Body of pancreas (tissue), 4 donors: ENCODE data around the gene ACER1. TPM values are rescaled to one million over a fixed set of nuclear protein-coding genes. Genes with fewer than 3 reads are reported as not detected.
"Not testable (repeated sequence)": the region's sequence is repeated elsewhere in the genome, so short reads cannot be mapped to it uniquely, and the experiment has no call there.

Experiments used
- ATAC-seq: fragments of 150-250 bp; one replicate; pipeline ENCODE4 v1.9.1; 2016
- DNase-seq, 4 donors: peaks; one replicate each; pipeline ENCODE4 v3.0.0-alpha.2; 2019
- H3K27ac ChIP-seq, 4 donors: fragments of 200-600 bp; sonication (generic); 1 replicate in 3 of 4; 2 replicates in 1 of 4; pipeline versions ENCODE4 v1.5.1 to v1.6.1; 2016 to 2019; ENCODE audit warnings: mild to moderate bottlenecking in 1 of 4, mixed read lengths in 1 of 4, moderate library complexity in 1 of 4
- H3K27me3 ChIP-seq, 2 donors: fragments of 200-600 bp; sonication (generic); one replicate each; pipeline ENCODE4 v1.6.0; 2016; ENCODE audit warnings: mild to moderate bottlenecking in 1 of 2
- H3K36me3 ChIP-seq, 2 donors: fragments of 200-600 bp; sonication (generic); replicated peaks in 1 of 2; 2 replicates each; pipeline ENCODE4 v1.5.1; 2016; ENCODE audit warnings: low read depth in 2 of 2; ENCODE audit not compliant: insufficient read depth in 1 of 2
- H3K4me1 ChIP-seq: fragments of 200-600 bp; sonication (generic); one replicate; pipeline ENCODE4 v1.6.0; 2016
- H3K4me3 ChIP-seq, 2 donors: fragments of 200-600 bp; sonication (generic); 1 replicate in 1 of 2; 2 replicates in 1 of 2; pipeline ENCODE4 v1.5.1; 2016 to 2019
- H3K9me3 ChIP-seq, 3 donors: fragments of 200-600 bp; sonication (generic); 1 replicate in 2 of 3; 2 replicates in 1 of 3; pipeline ENCODE4 v1.5.1; 2016
- POLR2A ChIP-seq, 3 donors: fragments of 450-650 bp; IDR thresholded peaks; one replicate each; pipeline ENCODE4 v1.6.1; 2016; ENCODE audit warnings: antibody characterized with exemption in 3 of 3, mild to moderate bottlenecking in 2 of 3
- WGBS, 2 donors: methylation state at CpG; one replicate each; pipeline ENCODE4 v1.1.5; 2017; 5-methylcytosine and 5-hydroxymethylcytosine counted together
- intact Hi-C: fragments of 100-400 bp; cut with DNase I; formaldehyde crosslinking; loops from one replicate; pipeline ENCODE4 v1.15.1; 2023
- total RNA-seq, 2 donors: library from RNA; depleted of rRNA; stranded (reverse); fragments of >200 nt; gene quantifications; one replicate each; pipeline ENCODE4 v1.1.0, GENCODE V29; 2016
- TF ChIP-seq, protein P1 (sequence below), 7 experiments: fragments of 450-650 bp in 4 of 7; fragments of 200-600 bp in 3 of 7; sonication (generic) in 3 of 7; IDR thresholded peaks; one replicate each; pipeline ENCODE4 v1.5.1; 2016 to 2019; ENCODE audit warnings: antibody characterized with exemption in 7 of 7

ACER1 gene
- total RNA-seq, 2 donors from 2014 or later: not detected

DNA sequence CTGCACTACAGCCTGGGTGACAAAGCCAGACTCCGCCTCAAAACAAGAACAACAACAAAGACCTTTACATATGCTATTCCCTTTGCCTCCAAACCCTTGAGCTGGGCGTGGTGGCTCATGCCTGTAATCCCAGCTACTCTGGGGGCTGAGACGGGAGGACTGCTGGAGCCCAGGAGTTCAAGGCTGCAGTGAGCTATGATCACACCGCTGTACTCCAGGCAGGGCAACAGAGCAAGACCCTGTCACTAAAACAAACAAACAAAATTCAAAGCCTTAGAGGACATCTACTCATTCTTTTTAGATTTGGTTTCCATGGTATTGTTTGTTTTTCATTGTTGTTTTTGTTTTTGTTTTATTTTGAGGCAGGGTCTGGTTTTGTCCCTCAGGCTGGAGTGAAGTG lies 7.8 kb downstream of the ACER1 start:
- 78 to 82% methylated on average over 4 of the region's 4 CpGs for WGBS, 2 donors

DNA sequence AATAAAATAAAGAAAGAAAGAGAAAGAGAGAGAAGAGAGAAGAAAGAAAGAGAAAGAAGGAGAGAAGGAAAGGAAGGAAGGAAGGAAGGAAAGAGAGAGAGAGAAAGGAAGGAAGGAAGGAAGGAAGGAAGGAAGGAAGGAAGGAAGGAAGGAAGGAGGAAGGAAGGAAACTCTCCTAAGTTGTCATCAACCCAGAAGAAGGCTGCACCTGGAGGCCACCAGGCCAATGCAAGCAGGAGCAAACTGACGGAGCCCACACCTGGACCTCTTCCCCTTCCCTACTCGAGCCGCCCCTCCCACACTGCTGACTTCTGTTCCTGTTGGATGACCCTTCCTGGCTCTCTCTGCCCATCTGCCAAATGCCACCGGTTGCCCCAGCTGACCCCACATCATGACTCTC lies 8.7 kb downstream of the ACER1 start:
- 64 to 65% methylated on average over 4 of the region's 4 CpGs for WGBS, 2 donors
- Histone ChIP-seq H3K36me3 (no peaks in the 10 kb centered on the region), H3K4me3 (no peak overlapping the region), H3K4me1 (no peaks in the 10 kb centered on the region), H3K9me3 (no peaks in the 10 kb centered on the region), H3K27me3 (no peaks in the 10 kb centered on the region), H3K27ac (no peak overlapping the region)
- intact Hi-C loops: no loop called here
- ATAC-seq: no peak
- TF ChIP-seq POLR2A (IDR thresholded peaks at IDR 0.05): no peak
- TF ChIP-seq, protein P1, sequence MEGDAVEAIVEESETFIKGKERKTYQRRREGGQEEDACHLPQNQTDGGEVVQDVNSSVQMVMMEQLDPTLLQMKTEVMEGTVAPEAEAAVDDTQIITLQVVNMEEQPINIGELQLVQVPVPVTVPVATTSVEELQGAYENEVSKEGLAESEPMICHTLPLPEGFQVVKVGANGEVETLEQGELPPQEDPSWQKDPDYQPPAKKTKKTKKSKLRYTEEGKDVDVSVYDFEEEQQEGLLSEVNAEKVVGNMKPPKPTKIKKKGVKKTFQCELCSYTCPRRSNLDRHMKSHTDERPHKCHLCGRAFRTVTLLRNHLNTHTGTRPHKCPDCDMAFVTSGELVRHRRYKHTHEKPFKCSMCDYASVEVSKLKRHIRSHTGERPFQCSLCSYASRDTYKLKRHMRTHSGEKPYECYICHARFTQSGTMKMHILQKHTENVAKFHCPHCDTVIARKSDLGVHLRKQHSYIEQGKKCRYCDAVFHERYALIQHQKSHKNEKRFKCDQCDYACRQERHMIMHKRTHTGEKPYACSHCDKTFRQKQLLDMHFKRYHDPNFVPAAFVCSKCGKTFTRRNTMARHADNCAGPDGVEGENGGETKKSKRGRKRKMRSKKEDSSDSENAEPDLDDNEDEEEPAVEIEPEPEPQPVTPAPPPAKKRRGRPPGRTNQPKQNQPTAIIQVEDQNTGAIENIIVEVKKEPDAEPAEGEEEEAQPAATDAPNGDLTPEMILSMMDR (IDR thresholded peaks at IDR 0.05): no peak
- no peak for DNase-seq

More for the DNA sequence above, 7.8 kb downstream of the ACER1 start:
- Histone ChIP-seq H3K36me3 (no peaks in the 10 kb centered on the region), H3K9me3 (no peaks in the 10 kb centered on the region), H3K4me1 (no peaks in the 10 kb centered on the region), H3K27ac (no peak overlapping the region), H3K4me3 (no peak overlapping the region), H3K27me3 (no peaks in the 10 kb centered on the region)
- intact Hi-C loops: no loop called here
- TF ChIP-seq POLR2A (IDR thresholded peaks at IDR 0.05): no peak
- TF ChIP-seq, protein P1 (IDR thresholded peaks at IDR 0.05): no peak
- no peak for ATAC-seq
- no peak for DNase-seq

- TF ChIP-seq, protein P1 (IDR thresholded peaks at IDR 0.05): no peak
- no peak for TF ChIP-seq POLR2A (IDR thresholded peaks at IDR 0.05)
- Histone ChIP-seq H3K4me1 (no peaks in the 10 kb centered on the region), H3K9me3 (no peaks in the 10 kb centered on the region), H3K27me3 (no peaks in the 10 kb centered on the region), H3K27ac (no peak overlapping the region), H3K4me3 (no peak overlapping the region), H3K36me3 (no peaks in the 10 kb centered on the region)
- intact Hi-C loops: no loop called here
- WGBS, 2 donors: 42 to 45% methylated on average over 3 of the region's 3 CpGs
- DNase-seq: no peak
- ATAC-seq: no peak
These were observed 11.1 kb downstream of the ACER1 start for GRCh38 chr19:6322284-6322683.

GRCh38 chr19:6319376-6319775 lies 14.0 kb downstream of the ACER1 start:
- Histone ChIP-seq H3K4me3 (no peak overlapping the region), H3K27me3 (no peaks in the 10 kb centered on the region), H3K27ac (no peak overlapping the region), H3K36me3 (no peaks in the 10 kb centered on the region), H3K9me3 (no peaks in the 10 kb centered on the region), H3K4me1 (no peaks in the 10 kb centered on the region)
- TF ChIP-seq POLR2A (IDR thresholded peaks at IDR 0.05): no peak
- TF ChIP-seq, protein P1 (IDR thresholded peaks at IDR 0.05): no peak
- intact Hi-C loops: no loop called here
- WGBS, 2 donors: 18 to 32% methylated on average over 3 to 4 of the region's 4 CpGs
- no peak for DNase-seq
- ATAC-seq: no peak

DNA sequence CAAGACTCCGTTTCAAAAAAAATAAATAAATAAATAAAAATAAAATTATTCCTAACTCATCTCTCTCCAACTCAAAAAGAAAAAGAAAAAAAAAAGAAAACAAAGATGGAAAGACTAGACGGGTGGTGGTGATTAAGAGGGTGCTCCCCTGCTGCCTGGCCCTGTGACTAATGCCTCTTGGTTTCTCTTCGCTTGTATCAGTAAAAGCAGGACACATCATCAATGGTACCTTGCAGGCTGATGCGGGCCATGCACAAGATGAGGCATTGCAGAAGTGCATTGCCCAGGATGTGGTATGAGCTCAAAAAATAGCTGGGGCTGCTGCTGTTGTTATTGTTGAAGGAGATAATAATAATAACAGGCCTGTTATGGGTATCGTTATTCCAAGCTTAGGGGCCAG lies 14.6 kb downstream of the ACER1 start:
- intact Hi-C loops: no loop called here
- WGBS, 2 donors: 53 to 56% methylated on average over 5 of the region's 5 CpGs

DNA sequence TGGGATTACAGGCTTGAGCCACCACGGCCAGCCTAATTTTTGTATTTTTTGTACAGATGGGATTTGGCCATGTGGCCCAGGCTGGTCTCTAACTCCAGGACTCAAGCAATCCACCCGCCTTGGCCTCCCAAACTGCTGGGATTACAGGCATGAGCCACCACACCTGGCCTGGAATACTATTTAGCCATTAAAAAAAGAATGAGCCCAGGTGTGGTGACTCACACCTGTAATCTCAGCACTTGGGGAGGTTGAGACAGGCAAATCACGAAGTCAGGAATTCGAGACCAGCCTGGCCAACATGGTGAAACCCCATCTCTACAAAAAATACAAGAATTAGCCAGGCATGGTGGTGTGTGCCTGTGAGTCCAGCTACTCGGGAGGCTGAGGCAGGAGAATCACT lies 17.8 kb downstream of the ACER1 start:
- H3K27ac ChIP-seq, intact Hi-C loops, H3K9me3 ChIP-seq, H3K4me3 ChIP-seq, H3K36me3 ChIP-seq, DNase-seq, ATAC-seq, H3K27me3 ChIP-seq, H3K4me1 ChIP-seq: not testable (repeated sequence)
- 67 to 71% methylated on average over 5 of the region's 5 CpGs for WGBS, 2 donors

More for the DNA sequence above, 14.6 kb downstream of the ACER1 start:
- no peak for TF ChIP-seq POLR2A (IDR thresholded peaks at IDR 0.05)
- TF ChIP-seq, protein P1 (IDR thresholded peaks at IDR 0.05): no peak
- Histone ChIP-seq H3K9me3 (no peaks in the 10 kb centered on the region), H3K4me3 (no peak overlapping the region), H3K27me3 (no peaks in the 10 kb centered on the region), H3K4me1 (no peaks in the 10 kb centered on the region), H3K27ac (no peak overlapping the region), H3K36me3 (no peaks in the 10 kb centered on the region)
- ATAC-seq (no peak), DNase-seq (no peak)
